Adrenal gland (tissue), 5 donors: ENCODE measurements around the gene WDR1.

Source experiments
- POLR2A ChIP-seq, 2 donors: fragments of 450-650 bp; IDR thresholded peaks; one replicate each; pipeline ENCODE4 v1.6.1; 2017; ENCODE audit warnings: antibody characterized with exemption in 2 of 2, mild to moderate bottlenecking in 2 of 2, moderate library complexity in 1 of 2
- TF ChIP-seq, protein P1 (sequence below), 6 experiments: fragments of 450-650 bp in 4 of 6; fragments of 200-600 bp in 2 of 6; sonication (generic) in 1 of 6; IDR thresholded peaks; 1 replicate in 5 of 6; 2 replicates in 1 of 6; pipeline versions ENCODE4 v1.5.1 to v1.8.0; 2016 to 2021; ENCODE audit warnings: antibody characterized with exemption in 6 of 6, mild to moderate bottlenecking in 2 of 6, moderate library complexity in 1 of 6
- donor health status: DM: no; HTN: no; CAD: no.

DNA sequence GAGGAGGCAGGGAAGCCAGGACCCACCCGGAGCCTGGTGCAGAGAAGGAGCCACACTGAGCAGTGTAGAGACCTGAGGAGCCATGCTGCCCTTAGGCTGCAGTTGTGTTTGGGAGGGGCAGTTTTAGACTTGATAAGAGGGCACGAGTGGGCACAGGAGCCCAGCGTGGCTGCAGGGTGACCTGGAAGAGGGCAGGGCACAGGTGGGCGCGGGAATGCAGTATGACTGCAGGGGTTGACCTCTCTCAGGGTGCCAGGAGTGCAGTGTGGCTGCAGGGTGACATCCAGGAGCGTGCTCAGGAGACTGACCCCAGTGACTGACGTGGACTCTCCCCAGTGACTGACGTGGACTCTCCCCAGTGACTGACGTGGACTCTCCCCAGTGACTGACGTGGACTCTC lies 14.6 kb upstream of the WDR1 start:
- TF ChIP-seq POLR2A (IDR thresholded peaks at IDR 0.05): no peak
- TF ChIP-seq, protein P1, sequence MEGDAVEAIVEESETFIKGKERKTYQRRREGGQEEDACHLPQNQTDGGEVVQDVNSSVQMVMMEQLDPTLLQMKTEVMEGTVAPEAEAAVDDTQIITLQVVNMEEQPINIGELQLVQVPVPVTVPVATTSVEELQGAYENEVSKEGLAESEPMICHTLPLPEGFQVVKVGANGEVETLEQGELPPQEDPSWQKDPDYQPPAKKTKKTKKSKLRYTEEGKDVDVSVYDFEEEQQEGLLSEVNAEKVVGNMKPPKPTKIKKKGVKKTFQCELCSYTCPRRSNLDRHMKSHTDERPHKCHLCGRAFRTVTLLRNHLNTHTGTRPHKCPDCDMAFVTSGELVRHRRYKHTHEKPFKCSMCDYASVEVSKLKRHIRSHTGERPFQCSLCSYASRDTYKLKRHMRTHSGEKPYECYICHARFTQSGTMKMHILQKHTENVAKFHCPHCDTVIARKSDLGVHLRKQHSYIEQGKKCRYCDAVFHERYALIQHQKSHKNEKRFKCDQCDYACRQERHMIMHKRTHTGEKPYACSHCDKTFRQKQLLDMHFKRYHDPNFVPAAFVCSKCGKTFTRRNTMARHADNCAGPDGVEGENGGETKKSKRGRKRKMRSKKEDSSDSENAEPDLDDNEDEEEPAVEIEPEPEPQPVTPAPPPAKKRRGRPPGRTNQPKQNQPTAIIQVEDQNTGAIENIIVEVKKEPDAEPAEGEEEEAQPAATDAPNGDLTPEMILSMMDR (IDR thresholded peaks at IDR 0.05): no peak
